Suppressor macrophage treated with lipopolysaccharide for 1 hour (primary cell): Measurements from ENCODE around the gene MORN1.

Source experiments
- DNase-seq, 3 donors: peaks; one replicate each; pipeline ENCODE4 v3.0.0-alpha.2; 2020 to 2022

The MORN1 gene

DNA sequence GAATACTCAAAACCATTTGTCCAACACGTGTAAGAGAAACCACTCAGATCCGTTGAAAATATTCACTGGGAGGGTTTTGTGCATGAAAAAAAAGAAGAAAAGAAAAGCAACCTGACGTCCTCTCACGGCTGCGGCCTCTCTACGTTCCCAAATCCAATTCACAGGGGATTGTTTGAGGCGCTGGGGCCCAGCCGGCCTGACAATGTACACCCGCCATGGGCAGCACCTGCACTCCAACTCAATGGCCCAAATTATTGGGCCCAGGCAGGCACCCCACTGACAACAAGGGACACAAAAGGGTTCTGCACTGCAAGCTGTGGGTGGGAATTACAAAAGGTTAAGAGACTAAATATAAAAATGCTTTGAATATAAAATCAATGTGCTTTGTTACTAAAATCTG is 41.5 kb downstream of the MORN1 start:
- no peak for DNase-seq

DNA sequence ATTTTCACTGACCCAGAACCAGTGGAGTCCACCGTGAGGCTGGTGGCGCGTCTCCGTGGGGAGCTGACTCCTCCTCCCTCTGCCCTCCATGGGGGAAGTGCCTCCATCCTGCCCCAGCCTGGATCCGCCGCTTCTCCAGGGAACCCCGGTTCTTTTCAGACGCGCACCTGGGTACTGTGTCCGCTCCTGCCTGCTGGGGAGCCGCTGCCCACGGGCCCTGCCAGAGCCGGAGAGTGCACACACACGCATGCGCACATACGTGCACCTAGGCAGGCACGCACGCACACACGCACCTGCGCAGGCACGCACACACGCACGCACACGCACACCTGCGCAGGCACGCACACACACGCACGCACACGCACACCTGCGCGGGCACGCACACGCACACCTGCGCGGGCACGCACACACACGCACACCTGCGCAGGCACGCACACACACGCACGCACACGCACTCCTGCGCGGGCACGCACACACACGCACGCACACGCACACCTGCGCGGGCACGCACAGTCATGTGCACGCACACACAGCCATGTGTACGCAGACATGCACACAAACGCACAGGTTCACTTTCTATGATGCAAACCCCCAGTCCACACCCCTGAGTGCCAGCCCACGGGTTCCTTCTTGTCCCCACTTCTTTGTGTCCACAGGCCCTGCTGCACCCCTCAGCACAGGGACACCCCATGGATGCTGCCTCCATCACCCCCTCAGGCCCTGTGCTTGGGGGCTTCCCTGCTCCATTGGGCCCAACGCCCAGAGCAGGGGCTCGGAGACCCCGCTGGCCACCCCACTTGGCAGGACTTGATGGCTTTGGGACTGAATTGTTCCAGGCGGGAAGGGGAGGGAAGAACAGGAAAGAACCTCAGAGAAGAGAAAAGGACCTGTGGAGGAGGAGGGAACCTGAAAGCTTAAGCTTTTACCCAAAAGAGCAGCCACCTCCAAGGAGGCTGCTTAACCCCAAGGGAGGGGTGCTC is 42.7 kb downstream of the MORN1 start:
- DNase-seq: no peak

DNA sequence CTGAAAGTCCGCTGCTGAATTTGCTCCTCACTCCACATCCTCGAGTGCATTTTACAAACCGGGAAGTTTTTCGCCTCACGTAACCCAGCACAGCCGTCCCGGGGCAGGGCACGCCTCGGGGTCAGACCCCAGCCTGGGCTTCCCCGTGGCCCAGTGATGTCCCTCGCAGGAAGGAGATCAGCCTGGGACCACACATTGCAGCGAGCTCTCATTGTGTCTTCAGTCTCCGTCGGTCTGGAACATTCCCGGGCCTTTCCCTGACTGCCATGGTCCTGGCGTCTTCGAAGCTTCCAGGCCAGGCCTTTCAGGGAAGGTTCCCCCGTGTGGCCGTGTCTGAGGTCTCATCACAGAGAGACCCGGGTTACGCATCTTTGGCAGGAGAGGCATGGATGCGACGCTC is 43.5 kb downstream of the MORN1 start:
- no peak for DNase-seq

GRCh38 chr1:2347409-2347785 is 44.0 kb downstream of the MORN1 start:
- DNase-seq: no peak

- DNase-seq: no peak
Measured at GRCh38 chr1:2346691-2347408, 44.5 kb downstream of the MORN1 start.

GRCh38 chr1:2345297-2346075 is 45.9 kb downstream of the MORN1 start:
- no peak for DNase-seq

GRCh38 chr1:2344744-2345296 is 46.5 kb downstream of the MORN1 start:
- no peak for DNase-seq

DNA sequence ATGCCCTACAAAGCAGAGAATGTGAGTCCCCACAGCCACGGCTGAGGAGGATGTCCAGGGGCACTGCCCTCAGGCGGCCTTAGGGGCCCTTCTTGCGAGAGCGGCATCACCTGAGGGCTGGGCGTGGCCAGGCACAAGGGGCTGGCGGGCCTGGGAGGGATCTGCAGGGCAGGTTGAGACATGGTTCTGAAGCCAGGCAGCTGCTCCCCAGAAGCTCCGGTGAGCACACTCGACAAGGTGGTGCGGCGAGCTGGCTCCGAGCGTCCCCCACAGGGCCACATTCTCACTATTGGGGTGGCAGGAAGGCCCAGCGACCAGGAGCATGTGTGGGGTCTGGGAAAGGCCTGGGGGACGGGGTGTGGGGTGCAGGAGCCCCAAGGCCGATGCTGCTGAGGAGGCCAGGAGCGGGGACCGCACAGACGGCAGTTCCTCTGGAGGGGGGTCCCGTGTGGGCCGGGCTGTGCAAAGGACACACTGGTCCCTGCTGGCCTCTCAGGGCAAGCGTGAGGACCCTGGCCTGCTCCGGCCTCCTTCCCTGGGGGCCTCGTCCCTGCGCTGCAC is 47.2 kb downstream of the MORN1 start:
- DNase-seq: no peak

GRCh38 chr1:2343023-2343935 is 48.1 kb downstream of the MORN1 start:
- no peak for DNase-seq

GRCh38 chr1:2342384-2343022 is 48.9 kb downstream of the MORN1 start:
- no peak for DNase-seq

DNA sequence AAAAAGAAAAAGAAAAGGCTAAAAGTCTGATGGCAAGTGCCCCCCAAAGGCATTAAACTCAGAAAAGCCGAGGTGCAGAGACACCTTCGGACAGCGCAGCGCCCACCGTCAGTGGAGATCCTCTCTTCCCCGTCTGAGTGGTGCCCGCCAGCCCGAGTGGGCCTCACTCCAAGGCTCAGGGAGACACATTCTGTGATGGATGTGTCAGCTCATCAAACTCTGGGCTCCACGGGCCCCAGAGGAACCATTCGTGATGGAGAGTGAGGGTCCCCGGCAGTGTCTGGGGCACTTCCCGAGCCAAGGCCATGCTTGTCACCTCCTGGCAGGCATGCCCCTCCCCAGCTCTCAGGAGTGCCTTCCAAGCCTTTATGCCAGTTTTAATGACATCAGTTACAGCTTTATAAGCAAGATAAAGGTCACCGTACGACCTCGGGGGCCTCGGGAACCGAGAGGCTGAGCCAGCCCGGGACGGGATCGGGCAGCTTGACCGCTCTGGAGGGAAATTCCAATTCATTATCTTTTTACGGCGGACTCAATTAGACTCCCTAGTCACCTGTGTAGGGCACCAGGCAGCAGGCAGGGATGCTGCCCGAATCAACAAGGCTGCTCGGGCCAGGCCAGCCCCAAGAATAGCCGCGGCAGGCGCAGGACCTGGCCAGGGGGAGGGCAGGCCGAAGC is 49.5 kb downstream of the MORN1 start:
- DNase-seq: no peak

GRCh38 chr1:2340918-2341254 is 50.5 kb downstream of the MORN1 start:
- no peak for DNase-seq

- no peak for DNase-seq
Measured at GRCh38 chr1:2340086-2340917, 51.1 kb downstream of the MORN1 start.

GRCh38 chr1:2339206-2340085 is 51.9 kb downstream of the MORN1 start:
- no peak for DNase-seq

DNA sequence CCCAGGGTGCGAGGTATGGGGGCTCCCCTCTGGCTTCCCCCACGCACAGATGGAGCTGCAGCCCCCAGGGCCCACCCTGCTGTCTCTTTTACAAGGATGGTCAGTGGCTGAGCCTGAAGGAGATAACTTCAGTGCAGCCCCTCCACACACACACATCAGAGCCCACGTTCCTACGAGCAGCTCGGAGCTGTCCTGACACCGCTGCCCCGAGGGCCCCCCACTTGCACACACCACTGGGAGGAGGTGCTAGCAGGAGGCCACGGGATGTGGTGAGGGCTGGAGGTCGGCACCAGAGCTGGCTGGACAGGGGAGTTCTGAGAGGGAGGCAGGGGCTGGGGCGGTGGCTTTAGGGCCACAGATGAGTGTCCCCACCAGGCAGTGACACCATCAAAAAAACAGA is 53.9 kb downstream of the MORN1 start:
- no peak for DNase-seq

DNA sequence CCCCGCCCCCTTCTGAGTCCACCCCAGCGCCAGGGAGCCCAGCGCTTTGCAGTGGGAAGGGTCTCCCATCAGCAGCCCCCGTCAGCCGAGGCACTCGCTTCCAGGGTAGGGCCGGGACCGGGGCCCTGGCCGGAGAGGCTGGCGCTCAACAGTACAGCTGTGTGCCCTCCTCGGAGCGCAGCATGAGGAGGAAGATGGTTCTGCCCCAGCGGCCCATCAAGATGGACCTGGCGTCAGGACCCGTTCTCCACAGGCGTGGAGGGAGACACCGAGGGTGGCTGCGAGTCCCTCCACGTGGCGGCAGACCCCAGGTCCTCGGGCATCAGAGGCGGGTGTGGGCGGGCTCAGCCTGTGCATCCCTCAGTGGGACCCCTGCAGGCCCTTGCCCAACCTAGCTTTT is 54.3 kb downstream of the MORN1 start:
- no peak for DNase-seq

DNA sequence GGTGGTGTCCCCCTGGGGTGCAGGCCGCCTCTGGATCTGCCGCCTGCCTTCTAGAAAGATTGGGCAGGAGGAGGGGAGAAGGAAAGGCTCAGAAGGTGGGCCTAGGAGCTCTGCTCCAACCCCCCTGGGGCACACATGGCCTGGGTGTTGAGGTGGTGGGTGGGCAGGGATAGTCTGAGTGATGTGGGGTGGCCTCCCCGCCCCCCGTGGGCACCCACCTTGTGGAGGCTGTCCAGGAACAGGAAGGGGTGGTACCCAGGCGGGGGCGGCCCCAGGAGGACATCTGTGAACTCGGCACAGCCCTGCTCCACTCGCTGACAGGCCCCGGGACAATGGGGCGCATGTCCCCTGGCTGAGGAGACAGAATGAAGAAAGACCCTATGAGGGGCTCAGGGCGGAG is 54.9 kb downstream of the MORN1 start:
- no peak for DNase-seq

- DNase-seq: no peak
Measured at GRCh38 chr1:2335721-2336455, 55.5 kb downstream of the MORN1 start.
